Osteocyte (in vitro differentiated cells): ENCODE results near the gene MLANA. TPM values are rescaled to one million over a fixed set of nuclear protein-coding genes. Genes with fewer than 3 reads are reported as not detected.

ENCODE experiments used
- DNase-seq: peaks from one replicate; pipeline ENCODE4 v3.0.0; 2021; ENCODE audit warnings: mixed read lengths; ENCODE audit not compliant: unreplicated experiment; ENCODE audit errors: extremely low spot score
- H3K27ac Mint-ChIP-seq: one replicate; pipeline ENCODE4 v1.8.0; 2021; ENCODE audit warnings: mild to moderate bottlenecking, mixed read lengths; ENCODE audit not compliant: unreplicated experiment
- H3K27me3 Mint-ChIP-seq: one replicate; pipeline ENCODE4 v1.8.0; 2021; ENCODE audit warnings: mixed read lengths; ENCODE audit not compliant: unreplicated experiment
- H3K36me3 Mint-ChIP-seq: one replicate; pipeline ENCODE4 v1.8.0; 2021; ENCODE audit warnings: mixed read lengths; ENCODE audit not compliant: unreplicated experiment
- H3K4me1 Mint-ChIP-seq: one replicate; pipeline ENCODE4 v1.8.0; 2021; ENCODE audit warnings: mixed read lengths; ENCODE audit not compliant: unreplicated experiment
- H3K4me3 Mint-ChIP-seq: one replicate; pipeline ENCODE4 v1.8.0; 2021; ENCODE audit warnings: mild to moderate bottlenecking, moderate library complexity, mixed read lengths; ENCODE audit not compliant: unreplicated experiment
- H3K9me3 Mint-ChIP-seq: one replicate; pipeline ENCODE4 v1.8.0; 2021; ENCODE audit warnings: mixed read lengths; ENCODE audit not compliant: unreplicated experiment
- total RNA-seq: library from RNA; stranded (reverse); gene quantifications from 2 replicates; pipeline ENCODE4 v1.2.1, GENCODE V29; 2021
- TF ChIP-seq, protein P1 (sequence below): fragments of 200-600 bp; sonication (generic); IDR thresholded peaks from 2 replicates; pipeline ENCODE4 v1.5.0; 2021; ENCODE audit warnings: antibody characterized with exemption, mild to moderate bottlenecking, moderate library complexity

Gene MLANA
- total RNA-seq, 1 donor from 2014 or later, result not detected

DNA sequence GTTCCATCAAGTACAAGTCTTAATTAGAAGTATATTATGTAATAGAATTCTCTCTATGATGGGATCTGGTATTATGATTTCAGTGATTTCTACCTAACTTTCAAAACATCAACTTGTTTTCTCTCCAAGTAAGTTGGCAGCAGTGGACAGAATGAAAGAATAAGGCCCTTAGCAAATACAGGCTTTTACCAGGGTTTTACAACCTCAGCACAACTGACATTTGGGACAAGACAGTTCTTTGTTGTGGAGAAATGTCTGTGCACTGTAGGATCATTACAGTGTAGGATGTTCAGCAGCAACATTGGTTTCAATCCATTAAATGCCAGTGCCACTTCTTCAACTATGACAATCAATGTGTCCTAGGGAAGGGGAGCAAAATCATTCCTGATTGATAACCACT is 48.8 kb downstream of the MLANA start:
- Mint-ChIP-seq H3K36me3 (no peaks in the 10 kb centered on the region), H3K4me1 (no peaks in the 10 kb centered on the region), H3K4me3 (no peak overlapping the region), H3K27me3 (no peaks in the 10 kb centered on the region), H3K9me3 (no peaks in the 10 kb centered on the region), H3K27ac (no peak overlapping the region)
- no peak for DNase-seq
- TF ChIP-seq, protein P1, sequence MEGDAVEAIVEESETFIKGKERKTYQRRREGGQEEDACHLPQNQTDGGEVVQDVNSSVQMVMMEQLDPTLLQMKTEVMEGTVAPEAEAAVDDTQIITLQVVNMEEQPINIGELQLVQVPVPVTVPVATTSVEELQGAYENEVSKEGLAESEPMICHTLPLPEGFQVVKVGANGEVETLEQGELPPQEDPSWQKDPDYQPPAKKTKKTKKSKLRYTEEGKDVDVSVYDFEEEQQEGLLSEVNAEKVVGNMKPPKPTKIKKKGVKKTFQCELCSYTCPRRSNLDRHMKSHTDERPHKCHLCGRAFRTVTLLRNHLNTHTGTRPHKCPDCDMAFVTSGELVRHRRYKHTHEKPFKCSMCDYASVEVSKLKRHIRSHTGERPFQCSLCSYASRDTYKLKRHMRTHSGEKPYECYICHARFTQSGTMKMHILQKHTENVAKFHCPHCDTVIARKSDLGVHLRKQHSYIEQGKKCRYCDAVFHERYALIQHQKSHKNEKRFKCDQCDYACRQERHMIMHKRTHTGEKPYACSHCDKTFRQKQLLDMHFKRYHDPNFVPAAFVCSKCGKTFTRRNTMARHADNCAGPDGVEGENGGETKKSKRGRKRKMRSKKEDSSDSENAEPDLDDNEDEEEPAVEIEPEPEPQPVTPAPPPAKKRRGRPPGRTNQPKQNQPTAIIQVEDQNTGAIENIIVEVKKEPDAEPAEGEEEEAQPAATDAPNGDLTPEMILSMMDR, result no peak

DNA sequence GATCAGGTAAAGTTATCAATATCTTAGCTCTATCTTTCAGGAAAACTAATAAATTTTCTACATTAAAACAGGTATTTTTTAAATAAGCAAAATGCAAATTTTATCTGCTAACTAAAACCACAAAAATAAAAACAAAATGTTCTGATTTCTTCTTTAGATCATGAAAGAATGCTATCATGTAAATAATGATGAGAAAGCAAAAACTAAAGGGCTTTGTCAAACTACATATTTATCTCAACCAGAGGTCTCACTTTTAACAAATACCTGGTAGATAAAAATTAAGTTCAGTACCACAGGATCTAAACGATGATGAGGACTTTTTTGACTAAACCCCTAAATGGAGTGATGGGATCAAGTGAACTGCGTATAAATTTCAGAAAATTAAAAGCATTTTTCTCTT is 50.5 kb downstream of the MLANA start:
- Mint-ChIP-seq H3K4me1 (no peaks in the 10 kb centered on the region), H3K9me3 (no peaks in the 10 kb centered on the region), H3K36me3 (no peaks in the 10 kb centered on the region), H3K27ac (no peak overlapping the region), H3K4me3 (no peak overlapping the region), H3K27me3 (no peaks in the 10 kb centered on the region)
- TF ChIP-seq, protein P1, result no peak
- no peak for DNase-seq

DNA sequence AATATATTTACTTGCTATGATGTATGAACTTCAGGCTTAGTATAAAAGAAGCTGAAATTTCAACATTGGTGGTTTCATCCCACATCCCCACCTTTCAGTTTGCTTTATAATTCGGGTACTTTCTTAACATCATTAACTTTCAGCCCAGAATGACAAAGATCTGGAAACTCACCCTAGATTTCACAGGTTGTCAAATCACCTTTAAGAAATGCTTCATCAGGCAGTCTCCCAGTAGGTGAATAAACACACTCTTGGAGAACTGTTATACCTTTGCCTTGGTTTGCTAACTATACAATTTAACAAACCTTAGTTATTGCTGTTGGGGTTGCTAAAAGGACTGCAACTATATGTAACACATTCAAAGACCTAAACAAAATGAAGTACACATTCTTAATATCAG is 54.4 kb downstream of the MLANA start:
- Mint-ChIP-seq H3K9me3 (no peaks in the 10 kb centered on the region), H3K27me3 (no peaks in the 10 kb centered on the region), H3K36me3 (no peaks in the 10 kb centered on the region), H3K4me3 (no peak overlapping the region), H3K27ac (no peak overlapping the region), H3K4me1 (peaks cover 10% of the 10 kb centered on the region)
- DNase-seq, result no peak
- TF ChIP-seq, protein P1, result no peak

DNA sequence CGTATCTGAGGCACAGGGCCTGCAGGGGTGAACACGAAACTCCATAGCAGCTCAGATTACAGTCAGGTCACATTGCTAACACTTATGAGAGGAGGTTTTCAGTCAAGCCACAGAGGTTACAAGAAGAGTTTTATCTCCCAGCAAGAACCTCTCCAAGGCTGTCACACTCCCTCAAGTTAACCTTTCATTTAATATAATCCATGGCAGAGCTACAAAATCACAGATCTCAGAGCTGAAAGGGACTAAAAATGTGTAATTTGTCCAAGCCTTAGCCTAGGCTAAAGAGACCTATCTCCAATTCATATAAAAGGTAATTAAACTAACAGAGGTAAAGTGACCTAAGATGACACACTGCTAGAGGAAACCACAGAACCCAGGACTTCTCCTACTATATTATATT is 57.2 kb downstream of the MLANA start:
- no peaks in the 10 kb centered on the region for H3K9me3 Mint-ChIP-seq
- H3K4me3 Mint-ChIP-seq, result no peak overlapping the region
- no peak overlapping the region for H3K27ac Mint-ChIP-seq
- H3K36me3 Mint-ChIP-seq, result no peaks in the 10 kb centered on the region
- no peak for DNase-seq
- TF ChIP-seq, protein P1, result no peak
- H3K4me1 Mint-ChIP-seq, result peaks cover 10% of the 10 kb centered on the region
- H3K27me3 Mint-ChIP-seq, result no peaks in the 10 kb centered on the region

DNA sequence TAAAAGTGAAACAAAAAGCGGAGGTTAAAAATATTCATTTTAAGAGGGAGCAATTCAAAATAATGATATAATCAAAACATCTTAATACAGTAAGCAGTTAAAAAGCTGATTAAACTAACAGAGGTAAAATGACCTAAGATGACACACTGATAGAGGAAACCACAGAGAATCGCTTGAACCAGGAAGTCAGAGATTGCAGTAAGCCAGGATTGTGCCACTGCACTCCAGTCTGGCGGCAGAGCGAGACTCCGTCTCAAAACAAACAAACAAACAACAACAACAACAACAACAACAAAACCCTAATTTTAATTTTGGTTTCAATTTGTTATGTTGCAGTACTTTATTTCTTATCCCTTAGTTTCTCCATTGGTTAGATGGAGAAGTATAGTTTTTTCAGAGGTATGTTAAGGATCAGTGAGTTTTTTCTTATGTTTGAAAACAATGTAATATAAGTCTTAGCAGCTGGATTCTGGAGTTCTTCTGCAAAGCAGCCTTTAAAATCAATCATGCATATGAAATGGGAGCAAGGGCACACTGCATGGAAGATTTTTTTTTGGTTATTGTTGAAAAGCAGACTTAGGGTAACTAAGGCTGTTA is 58.5 kb downstream of the MLANA start:
- Mint-ChIP-seq H3K4me3 (no peak overlapping the region), H3K9me3 (no peaks in the 10 kb centered on the region), H3K36me3 (no peaks in the 10 kb centered on the region), H3K27me3 (no peaks in the 10 kb centered on the region), H3K4me1 (peaks cover 10% of the 10 kb centered on the region), H3K27ac (no peak overlapping the region)
- TF ChIP-seq, protein P1, result no peak
- DNase-seq, result no peak
